Lower leg skin (tissue), 4 donors: ENCODE results near the gene LMTK2. TPM values are rescaled to one million over a fixed set of nuclear protein-coding genes. Genes with fewer than 3 reads are reported as not detected.

Source experiments
- DNase-seq, 2 donors: peaks; one replicate each; pipeline ENCODE4 v3.0.0-alpha.2; 2019; ENCODE audit warnings: low spot score in 2 of 2
- H3K4me3 ChIP-seq: fragments of 200-600 bp; sonication (generic); 2 replicates; pipeline ENCODE4 v1.5.1; 2017; ENCODE audit warnings: mild to moderate bottlenecking, low read depth; ENCODE audit not compliant: poor library complexity, severe bottlenecking
- CTCF ChIP-seq, 3 donors: fragments of 450-650 bp; IDR thresholded peaks; one replicate each; pipeline ENCODE4 v1.5.1; 2016; ENCODE audit warnings: antibody characterized with exemption in 3 of 3, mild to moderate bottlenecking in 3 of 3, moderate library complexity in 2 of 3
- POLR2A ChIP-seq, 2 donors: fragments of 450-650 bp; IDR thresholded peaks; one replicate each; pipeline ENCODE4 v1.6.1; 2016 to 2017; ENCODE audit warnings: antibody characterized with exemption in 2 of 2, mild to moderate bottlenecking in 1 of 2, moderate library complexity in 1 of 2
- WGBS, 2 donors: methylation state at CpG; one replicate each; pipeline ENCODE4 v1.1.5; 2018; 5-methylcytosine and 5-hydroxymethylcytosine counted together
- intact Hi-C: fragments of 100-400 bp; cut with DNase I; formaldehyde crosslinking; loops from one replicate; pipeline ENCODE4 v1.15.0; 2023; ENCODE audit warnings: low total_unique reads
- total RNA-seq, 4 donors: library from RNA; depleted of rRNA; stranded (reverse); fragments of >200 nt; gene quantifications; one replicate each; pipeline ENCODE4 v1.1.0, GENCODE V29; 2016

The LMTK2 gene
- total RNA-seq = 10 to 100 TPM; 31.9 to 44.3 (median 35.0) TPM

- H3K4me3 ChIP-seq = peak within 1 kb of the TSS; percentile 99
- WGBS, 2 donors = 0% methylated on average over 21 to 46 of the region's 75 CpGs
- intact Hi-C loops = loop anchor here (10.0 kb wide), 1 partner anchor 58 kb away; no protein-coding TSS in a partner anchor
- TF ChIP-seq POLR2A (IDR thresholded peaks at IDR 0.05) (peak in 1 of 2 donors; percentile 3), CTCF (IDR thresholded peaks at IDR 0.05) (peak in 1 of 3 donors; percentile 94)
- DNase-seq = peak; percentile 95 to 99
Measured at GRCh38 chr7:98106647-98107312, at the start of gene LMTK2. LMTK2 (plus strand) TSS chr7:98106862; CDS start chr7:98107178, 316 bp downstream.

- no peak overlapping the region for H3K4me3 ChIP-seq
- WGBS, 2 donors = 91 to 98% methylated on average over 2 of the region's 2 CpGs
- DNase-seq = no peak
- TF ChIP-seq CTCF (IDR thresholded peaks at IDR 0.05) (no peak), POLR2A (IDR thresholded peaks at IDR 0.05) (no peak)
- intact Hi-C loops = no loop called here
Measured at GRCh38 chr7:98057157-98057556, 49.5 kb upstream of the LMTK2 start.

GRCh38 chr7:98058186-98058585 is 48.5 kb upstream of the LMTK2 start:
- H3K4me3 ChIP-seq = no peak overlapping the region
- WGBS, 2 donors = 53 to 56% methylated on average over 10 of the region's 10 CpGs
- peak in 1 of 2 donors; percentile 25 for DNase-seq
- TF ChIP-seq POLR2A (IDR thresholded peaks at IDR 0.05) (no peak), CTCF (IDR thresholded peaks at IDR 0.05) (no peak)
- intact Hi-C loops = no loop called here

GRCh38 chr7:98064233-98064632 is 42.4 kb upstream of the LMTK2 start:
- WGBS, 2 donors = 77 to 79% methylated on average over 1 of the region's 1 CpG
- DNase-seq = no peak
- H3K4me3 ChIP-seq = no peak overlapping the region
- intact Hi-C loops = no loop called here
- TF ChIP-seq POLR2A (IDR thresholded peaks at IDR 0.05) = no peak
- TF ChIP-seq CTCF (IDR thresholded peaks at IDR 0.05) = no peak

GRCh38 chr7:98066208-98066607 is 40.5 kb upstream of the LMTK2 start:
- intact Hi-C loops = no loop called here
- no peak for TF ChIP-seq CTCF (IDR thresholded peaks at IDR 0.05)
- no peak for TF ChIP-seq POLR2A (IDR thresholded peaks at IDR 0.05)
- H3K4me3 ChIP-seq = no peak overlapping the region
- 74 to 82% methylated on average over 5 of the region's 5 CpGs for WGBS, 2 donors
- no peak for DNase-seq
